GM21528 (cell line): ENCODE data around the gene ATP5F1D.

ENCODE experiments used
- ATAC-seq: cut with Tn5 transposase; IDR thresholded peaks from one replicate; pipeline ENCODE4 v1.9.1; 2021; ENCODE audit warnings: mild to moderate bottlenecking, moderate library complexity; ENCODE audit not compliant: unreplicated experiment, low FRiP score

The ATP5F1D gene

GRCh38 chr19:1290196-1290702 is 48.7 kb downstream of the ATP5F1D start:
- no peak for ATAC-seq

DNA sequence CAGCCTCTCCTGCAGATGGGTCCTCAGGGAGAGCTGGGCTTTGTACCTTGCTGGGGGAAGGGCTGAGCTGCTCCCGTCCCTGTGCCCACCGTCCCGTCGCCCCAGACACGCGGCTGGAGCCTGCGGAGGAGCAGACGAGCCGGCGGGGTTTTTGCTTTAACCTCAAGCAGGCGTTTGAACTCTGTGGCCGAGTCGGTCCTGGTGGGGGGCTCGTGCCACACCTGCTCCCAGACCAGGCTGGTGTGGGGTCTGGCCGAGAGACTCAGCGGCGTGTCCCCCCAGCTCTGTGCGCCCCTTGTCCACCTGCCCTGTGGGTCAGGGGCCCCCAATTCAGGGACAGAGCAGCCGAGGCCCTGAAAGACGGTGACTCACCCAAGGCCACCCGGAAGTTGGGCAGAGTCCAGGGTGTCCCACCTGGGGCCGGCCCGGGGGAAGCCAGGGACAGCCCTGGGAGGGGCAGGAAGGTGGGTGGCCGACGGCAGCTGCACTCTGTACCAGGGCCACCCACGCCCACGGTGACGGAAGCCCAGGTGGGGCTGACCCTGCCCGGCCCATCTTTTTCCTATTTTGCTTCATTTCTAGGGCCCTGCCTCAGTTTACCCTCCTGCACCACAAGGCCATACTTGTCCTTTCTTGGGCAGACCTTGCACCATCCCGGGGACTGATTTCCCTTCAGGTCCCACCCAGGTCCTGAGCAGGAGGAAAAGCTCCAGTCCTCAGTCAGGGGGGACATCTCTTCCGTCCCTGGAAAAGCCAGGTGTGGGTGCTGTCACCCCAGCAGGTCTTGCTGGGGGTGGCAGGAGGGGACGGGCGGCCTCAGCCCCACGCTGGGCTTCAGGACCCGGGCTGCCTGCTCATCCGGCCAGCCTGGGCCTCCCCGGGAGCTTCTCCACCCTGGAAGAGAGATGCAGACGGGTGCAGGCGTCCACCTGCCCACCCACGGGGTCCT is 49.4 kb downstream of the ATP5F1D start:
- no peak for ATAC-seq

- no peak for ATAC-seq
Observed at GRCh38 chr19:1291761-1292418, 50.3 kb downstream of the ATP5F1D start.

DNA sequence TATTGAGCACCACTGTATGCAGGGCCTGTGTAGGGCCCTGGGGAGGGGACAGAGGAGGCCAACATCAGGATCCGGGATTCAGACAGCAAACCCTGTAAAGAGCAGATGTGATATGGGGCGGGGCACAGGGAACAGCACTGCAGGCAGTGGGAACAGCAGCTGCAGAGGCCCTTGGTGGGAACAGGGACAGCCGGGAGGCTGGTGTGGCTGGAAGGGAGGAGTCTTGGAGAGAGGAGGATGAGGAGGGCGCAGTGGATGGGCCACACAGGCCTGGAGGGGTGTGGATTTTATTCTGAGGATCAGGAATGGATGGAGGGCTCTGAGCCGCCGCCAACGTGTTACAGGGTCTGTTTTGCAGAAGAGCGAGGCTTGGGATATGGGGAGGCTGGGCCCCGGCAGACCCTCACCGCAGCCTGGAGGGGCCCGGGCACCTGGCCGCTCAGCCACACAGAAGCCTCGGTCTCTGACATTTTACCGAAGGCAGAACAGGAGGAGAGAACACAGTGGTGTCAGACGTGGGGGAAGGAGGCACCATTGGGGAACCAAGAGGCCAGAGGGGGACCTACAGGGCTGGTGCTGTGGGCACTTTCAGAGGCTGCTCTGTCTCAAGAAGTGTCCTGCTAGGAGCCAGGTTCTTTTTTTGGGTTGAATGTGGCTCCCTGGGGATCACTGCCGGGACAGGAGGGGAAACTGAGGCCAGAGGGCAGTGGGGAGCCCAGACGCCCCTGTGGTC is 51.0 kb downstream of the ATP5F1D start:
- no peak for ATAC-seq

DNA sequence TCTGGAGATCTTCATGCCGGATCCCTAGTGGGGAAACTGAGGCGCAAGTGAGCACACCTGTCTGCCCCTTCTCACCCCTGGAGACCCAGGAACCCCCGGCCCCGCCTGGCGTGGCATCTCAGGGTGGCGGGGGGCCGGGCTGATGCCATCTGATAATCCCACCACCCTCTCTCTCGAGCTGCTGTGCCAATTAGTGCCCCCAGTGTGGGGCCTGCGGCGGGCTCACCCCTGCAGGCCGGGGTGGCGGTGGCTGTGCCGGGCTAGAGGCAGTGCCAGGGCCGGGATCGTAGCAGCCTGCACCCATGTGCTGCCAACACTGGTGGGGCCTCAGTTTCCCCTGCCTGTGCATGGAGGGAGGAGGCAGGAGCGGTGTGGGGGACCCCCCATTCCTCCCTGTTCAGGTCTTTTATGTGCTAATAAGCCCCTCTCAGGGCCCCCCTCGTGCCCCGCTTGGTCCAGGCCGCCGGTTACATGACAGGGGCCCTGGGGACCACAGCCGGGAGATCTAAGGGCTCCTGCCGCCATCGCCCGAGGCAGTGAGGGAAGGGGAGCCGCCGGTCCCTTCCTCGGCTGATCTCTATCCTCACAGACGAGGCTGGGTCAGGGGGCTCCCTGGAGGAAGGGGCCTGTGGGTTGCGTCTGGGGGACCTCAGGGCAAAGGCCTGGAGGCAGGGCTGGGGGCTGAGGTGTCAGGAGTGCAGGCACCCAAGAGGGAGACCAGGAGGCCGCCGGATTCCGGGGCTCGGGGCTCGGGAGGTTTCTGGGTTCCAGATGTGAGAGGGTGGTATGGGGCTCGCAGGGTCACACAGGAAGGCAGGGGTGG is 52.4 kb downstream of the ATP5F1D start:
- ATAC-seq, result no peak
